GM12878 (cell line): ENCODE measurements around the gene ST13. TPM values are rescaled to one million over a fixed set of nuclear protein-coding genes. Genes with fewer than 3 reads are reported as not detected.

Experiments used
- ATAC-seq: fragments of 200-7000 bp; cut with Tn5 transposase; 3 replicates; pipeline ENCODE4 v1.9.1; 2020; ENCODE audit warnings: mild to moderate bottlenecking, moderate library complexity
- BruUV-seq: library from RNA; stranded (reverse); fragments of 400-500 nt; replicated peaks from 2 replicates; lab custom pipeline; 2021; lab: Mats Ljungman, UMichigan
- CTCF ChIA-PET: fragments of 300-600 bp; sonication (Branson Sonifier 250); formaldehyde crosslinking; extraction: SDS; loops from one replicate; lab custom pipeline; 2021; ENCODE audit warnings: inconsistent platforms; lab: Yijun Ruan, JAX
- POLR2A ChIA-PET: fragments of 350-600 bp; formaldehyde crosslinking; extraction: SDS; loops from one replicate; lab custom pipeline; 2021; ENCODE audit warnings: inconsistent platforms; lab: Charles Lee
- RAD21 ChIA-PET: fragments of 300-600 bp; sonication (Branson Sonifier 250); formaldehyde crosslinking; loops from one replicate; lab custom pipeline; 2023; ENCODE audit warnings: antibody characterized with exemption; ENCODE audit not compliant: unreplicated experiment; lab: Charles Lee
- SMC1A ChIA-PET: fragments of 300-600 bp; sonication (Branson Sonifier 250); formaldehyde crosslinking; loops from one replicate; lab custom pipeline; 2023; ENCODE audit not compliant: unreplicated experiment, uncharacterized antibody; lab: Charles Lee
- DNase-seq: peaks from one replicate; pipeline ENCODE4 v3.0.0-alpha.2; 2011; ENCODE audit warnings: low read depth, low spot score
- FAIRE-seq: peaks from 3 replicates; lab custom pipeline; 2011; peaks lifted over from hg19 to GRCh38; lab: Jason Lieb, UNC
- H2AFZ ChIP-seq: 2 replicates; pipeline ENCODE4 v1.6.0; 2011; ENCODE audit warnings: low read depth, low read length, control low read depth; ENCODE audit not compliant: control insufficient read depth
- H3K27ac ChIP-seq: 2 replicates; pipeline ENCODE4 v1.5.1; 2011; ENCODE audit warnings: control low read depth; ENCODE audit not compliant: control insufficient read depth, insufficient read depth
- H3K27me3 ChIP-seq, 2 experiments: replicated peaks in 1 of 2; 2 replicates each; pipeline versions ENCODE4 v1.6.0 to v1.6.1; 2011; ENCODE audit warnings: low read length in 1 of 2; ENCODE audit not compliant: control insufficient read depth in 2 of 2, insufficient read depth in 2 of 2
- H3K36me3 ChIP-seq, 2 experiments: 2 replicates each; pipeline ENCODE4 v1.5.1; 2011; ENCODE audit warnings: low read length in 1 of 2; ENCODE audit not compliant: control insufficient read depth in 2 of 2, insufficient read depth in 2 of 2
- H3K4me1 ChIP-seq: 2 replicates; pipeline ENCODE4 v1.6.1; 2011; ENCODE audit warnings: mild to moderate bottlenecking, low read length, moderate library complexity, mixed read lengths; ENCODE audit not compliant: control insufficient read depth, insufficient read depth
- H3K4me2 ChIP-seq: 2 replicates; pipeline ENCODE4 v1.6.0; 2011; ENCODE audit warnings: control low read depth; ENCODE audit not compliant: control insufficient read depth, insufficient read depth
- H3K4me3 ChIP-seq: fragments of 200-600 bp; sonication (generic); 2 replicates; pipeline ENCODE4 v1.5.1; 2016
- H3K79me2 ChIP-seq: 2 replicates; pipeline ENCODE4 v1.6.0; 2011; ENCODE audit warnings: low read length; ENCODE audit not compliant: control insufficient read depth, insufficient read depth
- H3K9ac ChIP-seq: 2 replicates; pipeline ENCODE4 v1.8.0; 2011; ENCODE audit warnings: low read length, control low read depth, mixed read lengths; ENCODE audit not compliant: control insufficient read depth, insufficient read depth
- H3K9me3 ChIP-seq: replicated peaks from 3 replicates; pipeline ENCODE4 v1.5.1; 2011; ENCODE audit warnings: mild to moderate bottlenecking, low read length; ENCODE audit not compliant: control insufficient read depth, insufficient read depth
- H4K20me1 ChIP-seq: 2 replicates; pipeline ENCODE4 v1.6.0; 2011; ENCODE audit not compliant: control insufficient read depth, insufficient read depth
- BRCA1 ChIP-seq: IDR thresholded peaks from 2 replicates; pipeline ENCODE4 v1.6.1; 2011; ENCODE audit warnings: low read depth, low read length, improper control_type of control experiment
- CHD2 ChIP-seq: IDR thresholded peaks from 2 replicates; pipeline ENCODE4 v1.6.1; 2011; ENCODE audit warnings: low read depth, low read length, improper control_type of control experiment, borderline replicate concordance
- GATAD2B ChIP-seq: fragments of 450-650 bp; conservative IDR thresholded peaks from 2 replicates; pipeline ENCODE4 v1.6.1; 2017; ENCODE audit warnings: low read depth, mild to moderate bottlenecking, moderate library complexity
- HDAC2 ChIP-seq: fragments of 200-600 bp; sonication (generic); IDR thresholded peaks from 2 replicates; pipeline ENCODE4 v1.6.1; 2017
- NR2C1 ChIP-seq: fragments of 450-650 bp; IDR thresholded peaks from 2 replicates; pipeline ENCODE4 v1.6.1; 2017; ENCODE audit warnings: antibody characterized with exemption, mild to moderate bottlenecking, moderate library complexity
- POLR2AphosphoS2 ChIP-seq: IDR thresholded peaks from 2 replicates; pipeline ENCODE4 v1.6.1; 2011; ENCODE audit warnings: low read depth, mild to moderate bottlenecking, low read length, improper control_type of control experiment, moderate library complexity
- RCOR1 ChIP-seq: conservative IDR thresholded peaks from 2 replicates; pipeline ENCODE4 v1.6.1; 2012; ENCODE audit warnings: low read depth, low read length, improper control_type of control experiment
- TCF12 ChIP-seq: IDR thresholded peaks from 2 replicates; pipeline ENCODE4 v1.6.1; 2011; ENCODE audit warnings: low read depth, mild to moderate bottlenecking, low read length
- ZNF384 ChIP-seq: IDR thresholded peaks from 2 replicates; pipeline ENCODE4 v1.6.1; 2012; ENCODE audit warnings: low read depth, mild to moderate bottlenecking, low read length, improper control_type of control experiment, borderline replicate concordance
- WGBS: methylation state at CpG from one replicate; pipeline ENCODE4 v1.1.6; 2016; ENCODE audit warnings: low lambda C conversion rate; ENCODE audit not compliant: insufficient replicate concordance, insufficient coverage; ENCODE audit errors: missing lambda C conversion rate; 5-methylcytosine and 5-hydroxymethylcytosine counted together
- in situ Hi-C: fragments of 300-500 bp; cut with MboI; formaldehyde crosslinking; loops from 9 replicates; pipeline ENCODE4 v1.14.3; 2018; ENCODE audit warnings: mixed read lengths
- intact Hi-C: fragments of 100-400 bp; cut with micrococcal nuclease; formaldehyde crosslinking; loops from one replicate; pipeline ENCODE4 v1.14.2; 2022; ENCODE audit not compliant: unreplicated experiment
- polyA plus RNA-seq, 11 experiments: library from polyadenylated mRNA; depleted of rRNA in 4 of 11; unstranded in 6 of 11; stranded (reverse) in 5 of 11; fragments of >200 nt; fragmentation: Nextera tagmentation in 4 of 11; fragmentation: Illumina TruSeq in 1 of 11; extraction: Ambion mirVana in 4 of 11; extraction: Trizol in 1 of 11; gene quantifications; 1 replicate in 1 of 11; 2 replicates in 10 of 11; pipeline versions ENCODE4 v1.2.1 to v1.2.3, GENCODE V29; 2011 to 2016; ENCODE audit warnings: inconsistent platforms in 2 of 11, missing spikeins in 2 of 11, low read depth in 1 of 11
- total RNA-seq, 4 experiments: library from RNA; depleted of rRNA in 3 of 4; stranded (reverse); fragments of >200 nt in 3 of 4; fragmentation: Illumina TruSeq in 1 of 4; extraction: Trizol in 1 of 4; gene quantifications; 2 replicates each; pipeline versions ENCODE4 v1.2.1 to v1.2.3, GENCODE V29; 2013 to 2021
- TF ChIP-seq, protein P1 (sequence below): fragments of 450-650 bp; IDR thresholded peaks from 2 replicates; pipeline ENCODE4 v1.6.1; 2014; ENCODE audit warnings: mild to moderate bottlenecking
- TF ChIP-seq, protein P2 (sequence below): fragments of 450-650 bp; IDR thresholded peaks from 2 replicates; pipeline ENCODE4 v1.6.1; 2017; ENCODE audit warnings: mild to moderate bottlenecking, moderate library complexity
- TF ChIP-seq, protein P3 (sequence below): fragments of 450-650 bp; IDR thresholded peaks from 2 replicates; pipeline ENCODE4 v1.6.1; 2018; ENCODE audit warnings: borderline replicate concordance, mild to moderate bottlenecking; ENCODE audit not compliant: partially characterized antibody

ST13 gene
- total and polyA plus RNA-seq, 10 of the 15 experiments (the other 5 are each of a cell fraction or from before 2014, with no cell fraction given), result 52.5 to 286 (median 181) TPM

DNA sequence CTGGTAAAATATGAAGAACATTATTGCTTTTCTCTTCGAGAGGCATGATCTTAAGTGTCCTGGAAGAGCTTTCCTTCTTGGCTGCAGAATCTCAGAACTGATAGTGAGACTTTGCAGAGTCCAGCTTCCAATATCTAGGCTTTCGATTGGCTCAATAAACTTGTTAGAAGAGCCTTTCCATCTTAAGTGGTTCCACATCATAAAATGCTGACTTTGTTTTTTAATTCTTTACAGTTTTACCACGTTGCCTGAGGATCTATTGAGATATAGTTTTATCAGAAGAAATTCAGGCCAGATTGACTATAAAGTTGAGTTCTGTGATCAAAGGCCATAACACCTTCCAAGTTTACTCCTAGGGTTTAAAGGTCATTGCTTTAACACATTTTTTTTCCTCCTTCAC is 21.0 kb upstream of the ST13 start:
- Histone ChIP-seq H3K4me2 (no peak overlapping the region), H3K9ac (no peak overlapping the region), H2AFZ (no peak overlapping the region), H3K27me3 (no peaks in the 10 kb centered on the region), H3K79me2 (no peaks in the 10 kb centered on the region), H3K27ac (no peak overlapping the region), H3K36me3 (no peaks in the 10 kb centered on the region), H4K20me1 (no peaks in the 10 kb centered on the region), H3K4me1 (no peaks in the 10 kb centered on the region), H3K4me3 (no peak overlapping the region), H3K9me3 (no peaks in the 10 kb centered on the region)
- TF ChIP-seq POLR2AphosphoS2 (no peak), RCOR1 (no peak), BRCA1 (no peak), HDAC2 (no peak), TCF12 (no peak), CHD2 (no peak), GATAD2B (no peak), ZNF384 (no peak), NR2C1 (no peak)
- TF ChIP-seq, protein P1, sequence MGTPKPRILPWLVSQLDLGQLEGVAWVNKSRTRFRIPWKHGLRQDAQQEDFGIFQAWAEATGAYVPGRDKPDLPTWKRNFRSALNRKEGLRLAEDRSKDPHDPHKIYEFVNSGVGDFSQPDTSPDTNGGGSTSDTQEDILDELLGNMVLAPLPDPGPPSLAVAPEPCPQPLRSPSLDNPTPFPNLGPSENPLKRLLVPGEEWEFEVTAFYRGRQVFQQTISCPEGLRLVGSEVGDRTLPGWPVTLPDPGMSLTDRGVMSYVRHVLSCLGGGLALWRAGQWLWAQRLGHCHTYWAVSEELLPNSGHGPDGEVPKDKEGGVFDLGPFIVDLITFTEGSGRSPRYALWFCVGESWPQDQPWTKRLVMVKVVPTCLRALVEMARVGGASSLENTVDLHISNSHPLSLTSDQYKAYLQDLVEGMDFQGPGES, result no peak
- TF ChIP-seq, protein P2, sequence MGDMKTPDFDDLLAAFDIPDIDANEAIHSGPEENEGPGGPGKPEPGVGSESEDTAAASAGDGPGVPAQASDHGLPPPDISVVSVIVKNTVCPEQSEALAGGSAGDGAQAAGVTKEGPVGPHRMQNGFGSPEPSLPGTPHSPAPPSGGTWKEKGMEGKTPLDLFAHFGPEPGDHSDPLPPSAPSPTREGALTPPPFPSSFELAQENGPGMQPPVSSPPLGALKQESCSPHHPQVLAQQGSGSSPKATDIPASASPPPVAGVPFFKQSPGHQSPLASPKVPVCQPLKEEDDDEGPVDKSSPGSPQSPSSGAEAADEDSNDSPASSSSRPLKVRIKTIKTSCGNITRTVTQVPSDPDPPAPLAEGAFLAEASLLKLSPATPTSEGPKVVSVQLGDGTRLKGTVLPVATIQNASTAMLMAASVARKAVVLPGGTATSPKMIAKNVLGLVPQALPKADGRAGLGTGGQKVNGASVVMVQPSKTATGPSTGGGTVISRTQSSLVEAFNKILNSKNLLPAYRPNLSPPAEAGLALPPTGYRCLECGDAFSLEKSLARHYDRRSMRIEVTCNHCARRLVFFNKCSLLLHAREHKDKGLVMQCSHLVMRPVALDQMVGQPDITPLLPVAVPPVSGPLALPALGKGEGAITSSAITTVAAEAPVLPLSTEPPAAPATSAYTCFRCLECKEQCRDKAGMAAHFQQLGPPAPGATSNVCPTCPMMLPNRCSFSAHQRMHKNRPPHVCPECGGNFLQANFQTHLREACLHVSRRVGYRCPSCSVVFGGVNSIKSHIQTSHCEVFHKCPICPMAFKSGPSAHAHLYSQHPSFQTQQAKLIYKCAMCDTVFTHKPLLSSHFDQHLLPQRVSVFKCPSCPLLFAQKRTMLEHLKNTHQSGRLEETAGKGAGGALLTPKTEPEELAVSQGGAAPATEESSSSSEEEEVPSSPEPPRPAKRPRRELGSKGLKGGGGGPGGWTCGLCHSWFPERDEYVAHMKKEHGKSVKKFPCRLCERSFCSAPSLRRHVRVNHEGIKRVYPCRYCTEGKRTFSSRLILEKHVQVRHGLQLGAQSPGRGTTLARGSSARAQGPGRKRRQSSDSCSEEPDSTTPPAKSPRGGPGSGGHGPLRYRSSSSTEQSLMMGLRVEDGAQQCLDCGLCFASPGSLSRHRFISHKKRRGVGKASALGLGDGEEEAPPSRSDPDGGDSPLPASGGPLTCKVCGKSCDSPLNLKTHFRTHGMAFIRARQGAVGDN, result no peak
- TF ChIP-seq, protein P3, sequence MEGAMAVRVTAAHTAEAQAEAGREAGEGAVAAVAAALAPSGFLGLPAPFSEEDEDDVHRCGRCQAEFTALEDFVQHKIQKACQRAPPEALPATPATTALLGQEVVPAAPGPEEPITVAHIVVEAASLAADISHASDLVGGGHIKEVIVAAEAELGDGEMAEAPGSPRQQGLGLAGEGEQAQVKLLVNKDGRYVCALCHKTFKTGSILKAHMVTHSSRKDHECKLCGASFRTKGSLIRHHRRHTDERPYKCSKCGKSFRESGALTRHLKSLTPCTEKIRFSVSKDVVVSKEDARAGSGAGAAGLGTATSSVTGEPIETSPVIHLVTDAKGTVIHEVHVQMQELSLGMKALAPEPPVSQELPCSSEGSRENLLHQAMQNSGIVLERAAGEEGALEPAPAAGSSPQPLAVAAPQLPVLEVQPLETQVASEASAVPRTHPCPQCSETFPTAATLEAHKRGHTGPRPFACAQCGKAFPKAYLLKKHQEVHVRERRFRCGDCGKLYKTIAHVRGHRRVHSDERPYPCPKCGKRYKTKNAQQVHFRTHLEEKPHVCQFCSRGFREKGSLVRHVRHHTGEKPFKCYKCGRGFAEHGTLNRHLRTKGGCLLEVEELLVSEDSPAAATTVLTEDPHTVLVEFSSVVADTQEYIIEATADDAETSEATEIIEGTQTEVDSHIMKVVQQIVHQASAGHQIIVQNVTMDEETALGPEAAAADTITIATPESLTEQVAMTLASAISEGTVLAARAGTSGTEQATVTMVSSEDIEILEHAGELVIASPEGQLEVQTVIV, result no peak
- no peak for ATAC-seq
- intact Hi-C loops, result no loop called here
- ChIA-PET CTCF (interaction anchor here (1.2 to 1.5 kb wide), 2 partner anchors 18 to 22 kb away, joined by 4 to 6 read pairs; no protein-coding TSS in a partner anchor), POLR2A (interaction anchor here (0.7 kb wide), 1 partner anchor 663 kb away, joined by 4 read pairs; no protein-coding TSS in a partner anchor), RAD21 (no interaction called here), SMC1A (no interaction called here)
- in situ Hi-C loops, result no loop called here
- BruUV-seq, result no TSS peak
- no peak for FAIRE-seq
- no peak for DNase-seq
- 92% methylated on average over 3 of the region's 3 CpGs for WGBS
